ENCODE results near the gene DAPP1. TPM values are rescaled to one million over a fixed set of nuclear protein-coding genes. Genes with fewer than 3 reads are reported as not detected.

DAPP1 gene
- total RNA-seq, 1 donor from 2014 or later = 2.9 TPM

GRCh38 chr4:99886146-99886545 lies 69.5 kb downstream of the DAPP1 start:
- Mint-ChIP-seq H3K4me1 (no peaks in the 10 kb centered on the region), H3K4me3 (no peak overlapping the region), H3K27me3 (ENCODE audit: low read depth) (no peaks in the 10 kb centered on the region), H3K27ac (no peak overlapping the region), H3K9me3 (no peaks in the 10 kb centered on the region), H3K36me3 (peaks cover 7% of the 10 kb centered on the region)
- DNase-seq (ENCODE audit: low spot score in 2 of 2, unreplicated experiment in 2 of 2) = no peak
- TF ChIP-seq CTCF (IDR thresholded peaks at IDR 0.05; ENCODE audit: unreplicated experiment) = no peak

- no peak overlapping the region for H3K27ac Mint-ChIP-seq
- H3K36me3 Mint-ChIP-seq = no peaks in the 10 kb centered on the region
- H3K9me3 Mint-ChIP-seq = no peaks in the 10 kb centered on the region
- H3K4me1 Mint-ChIP-seq = peaks cover 9% of the 10 kb centered on the region
- H3K27me3 Mint-ChIP-seq (ENCODE audit: low read depth) = no peaks in the 10 kb centered on the region
- H3K4me3 Mint-ChIP-seq = no peak overlapping the region
- no peak for DNase-seq (ENCODE audit: low spot score in 2 of 2, unreplicated experiment in 2 of 2)
- no peak for TF ChIP-seq CTCF (IDR thresholded peaks at IDR 0.05; ENCODE audit: unreplicated experiment)
Observed at GRCh38 chr4:99887837-99888236, 71.2 kb downstream of the DAPP1 start.

GRCh38 chr4:99891351-99891750 lies 74.7 kb downstream of the DAPP1 start:
- Mint-ChIP-seq H3K4me3 (no peak overlapping the region), H3K4me1 (peaks cover 27% of the 10 kb centered on the region), H3K9me3 (no peaks in the 10 kb centered on the region), H3K36me3 (no peaks in the 10 kb centered on the region), H3K27me3 (ENCODE audit: low read depth) (no peaks in the 10 kb centered on the region), H3K27ac (no peak overlapping the region)
- no peak for TF ChIP-seq CTCF (IDR thresholded peaks at IDR 0.05; ENCODE audit: unreplicated experiment)
- DNase-seq (ENCODE audit: low spot score in 2 of 2, unreplicated experiment in 2 of 2) = no peak

- Mint-ChIP-seq H3K9me3 (no peaks in the 10 kb centered on the region), H3K27me3 (ENCODE audit: low read depth) (no peaks in the 10 kb centered on the region), H3K27ac (peak overlapping the region; percentile 99), H3K36me3 (no peaks in the 10 kb centered on the region), H3K4me1 (peaks cover 27% of the 10 kb centered on the region), H3K4me3 (peak overlapping the region; percentile 97)
- DNase-seq (ENCODE audit: low spot score in 2 of 2, unreplicated experiment in 2 of 2) = no peak
- TF ChIP-seq CTCF (IDR thresholded peaks at IDR 0.05; ENCODE audit: unreplicated experiment) = no peak
Observed at GRCh38 chr4:99893029-99893428, 76.4 kb downstream of the DAPP1 start.

DNA sequence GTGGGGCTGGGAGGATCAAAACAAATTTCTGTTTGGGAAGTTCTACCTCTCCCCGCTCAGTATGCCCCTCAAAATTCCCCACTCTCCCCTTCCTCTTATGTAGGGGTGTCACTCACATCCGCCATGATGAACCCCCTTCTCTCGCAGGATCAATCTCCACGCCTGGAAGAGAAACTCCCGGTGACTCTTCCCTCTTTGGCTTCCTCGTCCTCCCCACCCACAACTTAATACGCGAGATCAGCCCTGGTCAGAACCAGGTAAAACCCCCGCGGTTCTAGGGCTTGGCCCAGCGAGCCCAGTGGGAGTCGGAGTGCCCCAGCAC lies 77.2 kb downstream of the DAPP1 start:
- Mint-ChIP-seq H3K27me3 (ENCODE audit: low read depth) (no peaks in the 10 kb centered on the region), H3K36me3 (no peaks in the 10 kb centered on the region), H3K4me1 (peaks cover 27% of the 10 kb centered on the region), H3K27ac (peak overlapping the region; percentile 99), H3K4me3 (peak overlapping the region; percentile 97), H3K9me3 (no peaks in the 10 kb centered on the region)
- no peak for TF ChIP-seq CTCF (IDR thresholded peaks at IDR 0.05; ENCODE audit: unreplicated experiment)
- DNase-seq (ENCODE audit: low spot score in 2 of 2, unreplicated experiment in 2 of 2) = no peak

Data from mesothelial cell of epicardium (in vitro differentiated cells).